ENCODE measurements around the gene CACNA2D4. TPM values are rescaled to one million over a fixed set of nuclear protein-coding genes. Genes with fewer than 3 reads are reported as not detected.

The CACNA2D4 gene
- total RNA-seq, 1 donor from 2014 or later = 0.30 TPM

DNA sequence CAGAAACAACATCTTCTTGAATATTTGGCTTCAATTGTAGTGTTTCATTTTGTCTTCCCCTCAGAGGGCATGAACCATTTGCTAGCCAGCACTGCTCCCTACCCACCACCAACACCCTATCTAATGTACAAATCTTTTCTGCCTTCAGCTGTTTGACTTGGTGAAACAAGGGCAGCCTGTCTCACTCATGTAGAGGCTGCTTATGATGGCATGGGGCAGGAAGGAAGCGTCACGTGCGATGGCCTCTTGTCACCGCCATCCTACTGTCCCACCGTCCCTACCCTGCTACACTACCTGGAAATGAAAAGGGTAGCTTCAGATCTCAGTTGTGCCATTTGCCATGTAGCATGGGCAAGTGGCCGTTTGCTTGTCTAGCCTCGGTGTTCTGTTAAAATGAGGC, 128.0 kb downstream of the CACNA2D4 start:
- peaks cover 19% of the 10 kb centered on the region for H3K4me1 Mint-ChIP-seq (ENCODE audit: low read depth)
- H3K9me3 Mint-ChIP-seq (ENCODE audit: low read depth) = no peaks in the 10 kb centered on the region
- DNase-seq (ENCODE audit: low spot score) = no peak
- TF ChIP-seq, protein P1, sequence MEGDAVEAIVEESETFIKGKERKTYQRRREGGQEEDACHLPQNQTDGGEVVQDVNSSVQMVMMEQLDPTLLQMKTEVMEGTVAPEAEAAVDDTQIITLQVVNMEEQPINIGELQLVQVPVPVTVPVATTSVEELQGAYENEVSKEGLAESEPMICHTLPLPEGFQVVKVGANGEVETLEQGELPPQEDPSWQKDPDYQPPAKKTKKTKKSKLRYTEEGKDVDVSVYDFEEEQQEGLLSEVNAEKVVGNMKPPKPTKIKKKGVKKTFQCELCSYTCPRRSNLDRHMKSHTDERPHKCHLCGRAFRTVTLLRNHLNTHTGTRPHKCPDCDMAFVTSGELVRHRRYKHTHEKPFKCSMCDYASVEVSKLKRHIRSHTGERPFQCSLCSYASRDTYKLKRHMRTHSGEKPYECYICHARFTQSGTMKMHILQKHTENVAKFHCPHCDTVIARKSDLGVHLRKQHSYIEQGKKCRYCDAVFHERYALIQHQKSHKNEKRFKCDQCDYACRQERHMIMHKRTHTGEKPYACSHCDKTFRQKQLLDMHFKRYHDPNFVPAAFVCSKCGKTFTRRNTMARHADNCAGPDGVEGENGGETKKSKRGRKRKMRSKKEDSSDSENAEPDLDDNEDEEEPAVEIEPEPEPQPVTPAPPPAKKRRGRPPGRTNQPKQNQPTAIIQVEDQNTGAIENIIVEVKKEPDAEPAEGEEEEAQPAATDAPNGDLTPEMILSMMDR (IDR thresholded peaks at IDR 0.05) = no peak
- H3K27ac Mint-ChIP-seq (ENCODE audit: unreplicated experiment) = no peak overlapping the region
- no peaks in the 10 kb centered on the region for H3K36me3 Mint-ChIP-seq (ENCODE audit: low read depth)
- H3K4me3 Mint-ChIP-seq (ENCODE audit: unreplicated experiment) = no peak overlapping the region
- H3K27me3 Mint-ChIP-seq (ENCODE audit: low read depth) = no peaks in the 10 kb centered on the region

GRCh38 chr12:1787714-1788113, 130.7 kb downstream of the CACNA2D4 start:
- Mint-ChIP-seq H3K27ac (ENCODE audit: unreplicated experiment) (no peak overlapping the region), H3K4me3 (ENCODE audit: unreplicated experiment) (no peak overlapping the region), H3K9me3 (ENCODE audit: low read depth) (no peaks in the 10 kb centered on the region), H3K27me3 (ENCODE audit: low read depth) (no peaks in the 10 kb centered on the region), H3K4me1 (ENCODE audit: low read depth) (peaks cover 21% of the 10 kb centered on the region), H3K36me3 (ENCODE audit: low read depth) (peaks cover 2% of the 10 kb centered on the region)
- TF ChIP-seq, protein P1 (IDR thresholded peaks at IDR 0.05) = no peak
- no peak for DNase-seq (ENCODE audit: low spot score)

GRCh38 chr12:1782215-1782614, 136.2 kb downstream of the CACNA2D4 start:
- H3K36me3 Mint-ChIP-seq (ENCODE audit: low read depth) = peaks cover 2% of the 10 kb centered on the region
- H3K4me3 Mint-ChIP-seq (ENCODE audit: unreplicated experiment) = no peak overlapping the region
- H3K27ac Mint-ChIP-seq (ENCODE audit: unreplicated experiment) = no peak overlapping the region
- peaks cover 49% of the 10 kb centered on the region for H3K4me1 Mint-ChIP-seq (ENCODE audit: low read depth)
- no peaks in the 10 kb centered on the region for H3K9me3 Mint-ChIP-seq (ENCODE audit: low read depth)
- H3K27me3 Mint-ChIP-seq (ENCODE audit: low read depth) = no peaks in the 10 kb centered on the region
- TF ChIP-seq, protein P1 (IDR thresholded peaks at IDR 0.05) = no peak
- no peak for DNase-seq (ENCODE audit: low spot score)

- no peaks in the 10 kb centered on the region for H3K27me3 Mint-ChIP-seq (ENCODE audit: low read depth)
- TF ChIP-seq, protein P1 (IDR thresholded peaks at IDR 0.05) = no peak
- no peak overlapping the region for H3K27ac Mint-ChIP-seq (ENCODE audit: unreplicated experiment)
- peaks cover 53% of the 10 kb centered on the region for H3K4me1 Mint-ChIP-seq (ENCODE audit: low read depth)
- H3K36me3 Mint-ChIP-seq (ENCODE audit: low read depth) = peaks cover 2% of the 10 kb centered on the region
- no peaks in the 10 kb centered on the region for H3K9me3 Mint-ChIP-seq (ENCODE audit: low read depth)
- DNase-seq (ENCODE audit: low spot score) = no peak
- H3K4me3 Mint-ChIP-seq (ENCODE audit: unreplicated experiment) = no peak overlapping the region
These were observed 136.7 kb downstream of the CACNA2D4 start for GRCh38 chr12:1781772-1782171.

- Mint-ChIP-seq H3K36me3 (ENCODE audit: low read depth) (peaks cover 2% of the 10 kb centered on the region), H3K4me3 (ENCODE audit: unreplicated experiment) (no peak overlapping the region), H3K27me3 (ENCODE audit: low read depth) (no peaks in the 10 kb centered on the region), H3K4me1 (ENCODE audit: low read depth) (peaks cover 65% of the 10 kb centered on the region), H3K27ac (ENCODE audit: unreplicated experiment) (peak overlapping the region; percentile 46), H3K9me3 (ENCODE audit: low read depth) (no peaks in the 10 kb centered on the region)
- no peak for DNase-seq (ENCODE audit: low spot score)
- TF ChIP-seq, protein P1 (IDR thresholded peaks at IDR 0.05) = no peak
These were observed 138.7 kb downstream of the CACNA2D4 start for GRCh38 chr12:1779783-1780182.
